SK-N-SH (cell line): Measurements from ENCODE around the gene TNRC6C. TPM values are rescaled to one million over a fixed set of nuclear protein-coding genes. Genes with fewer than 3 reads are reported as not detected.

Source experiments
- CTCF ChIA-PET: fragments of 300-600, 350-600 bp; formaldehyde crosslinking; extraction: SDS; loops from one replicate; lab custom pipeline; 2021; lab: Yijun Ruan, JAX
- POLR2A ChIA-PET: fragments of 350-600 bp; sonication (Branson Sonifier 250); formaldehyde crosslinking; extraction: SDS; loops from one replicate; lab custom pipeline; 2020; ENCODE audit warnings: antibody characterized with exemption, inconsistent platforms; lab: Yijun Ruan, JAX
- DNase-seq: peaks from one replicate; pipeline ENCODE4 v3.0.0; 2012
- H2AFZ ChIP-seq: fragments of 200-600 bp; sonication (generic); 2 replicates; pipeline ENCODE4 v1.8.1; 2016; ENCODE audit warnings: antibody characterized with exemption, mild to moderate bottlenecking, low read depth
- H3F3A ChIP-seq: fragments of 200-600 bp; sonication (generic); replicated peaks from 2 replicates; pipeline ENCODE3; 2016; ENCODE audit warnings: antibody characterized with exemption, mild to moderate bottlenecking; ENCODE audit not compliant: insufficient read depth
- H3K27ac ChIP-seq, 2 experiments: fragments of 200-500 bp in 1 of 2; fragments of 200-600 bp in 1 of 2; sonication (Bioruptor generic) in 1 of 2; sonication (generic), shearing (Covaris generic) in 1 of 2; 2 replicates each; pipeline versions ENCODE4 v1.5.1 to v1.6.1; 2014 to 2016; ENCODE audit warnings: low read depth in 2 of 2, inconsistent platforms in 1 of 2, low read length in 1 of 2, mild to moderate bottlenecking in 1 of 2, mixed read lengths in 1 of 2
- H3K27me3 ChIP-seq: fragments of 200-600 bp; sonication (generic), shearing (Covaris generic); 2 replicates; pipeline ENCODE4 v1.6.1; 2016; ENCODE audit warnings: mixed run types; ENCODE audit not compliant: insufficient read depth
- H3K36me3 ChIP-seq, 2 experiments: fragments of 200-500 bp in 1 of 2; fragments of 200-600 bp in 1 of 2; sonication (Bioruptor generic) in 1 of 2; sonication (generic) in 1 of 2; replicated peaks in 1 of 2; 2 replicates each; pipeline versions ENCODE3 to v1.5.1; 2014 to 2016; ENCODE audit warnings: low read length in 1 of 2, mild to moderate bottlenecking in 1 of 2; ENCODE audit not compliant: insufficient read depth in 2 of 2, control insufficient read depth in 1 of 2
- H3K4me1 ChIP-seq, 2 experiments: fragments of 200-500 bp in 1 of 2; fragments of 200-600 bp in 1 of 2; sonication (Bioruptor generic) in 1 of 2; sonication (generic), shearing (Covaris generic) in 1 of 2; 2 replicates each; pipeline versions ENCODE4 v1.5.1 to v1.6.1; 2014 to 2016; ENCODE audit warnings: low read depth in 1 of 2, low read length in 1 of 2, mixed run types in 1 of 2; ENCODE audit not compliant: insufficient read depth in 2 of 2, control insufficient read depth in 1 of 2
- H3K4me2 ChIP-seq: fragments of 200-600 bp; sonication (generic), shearing (Covaris generic); 2 replicates; pipeline ENCODE4 v1.6.1; 2017; ENCODE audit warnings: mixed run types
- H3K4me3 ChIP-seq, 2 experiments: fragments of 200-500 bp in 1 of 2; fragments of 200-600 bp in 1 of 2; sonication (Bioruptor generic) in 1 of 2; sonication (generic), shearing (Covaris generic) in 1 of 2; 2 replicates each; pipeline versions ENCODE4 v1.5.1 to v1.8.1; 2014 to 2016; ENCODE audit warnings: low read depth in 2 of 2, inconsistent platforms in 1 of 2, low read length in 1 of 2, mild to moderate bottlenecking in 1 of 2, mixed read lengths in 1 of 2, moderate library complexity in 1 of 2
- H3K79me2 ChIP-seq: fragments of 200-600 bp; sonication (generic); 2 replicates; pipeline ENCODE4 v1.8.1; 2017; ENCODE audit warnings: mild to moderate bottlenecking; ENCODE audit not compliant: insufficient read depth
- H3K9ac ChIP-seq: fragments of 200-600 bp; sonication (generic); 2 replicates; pipeline ENCODE4 v1.6.1; 2017; ENCODE audit warnings: mixed run types
- H3K9me2 ChIP-seq: fragments of 200-600 bp; sonication (generic); 2 replicates; pipeline ENCODE4 v1.6.1; 2017; ENCODE audit warnings: mixed run types
- H3K9me3 ChIP-seq: fragments of 200-600 bp; sonication (generic); 2 replicates; pipeline ENCODE4 v1.6.1; 2017; ENCODE audit warnings: mixed run types, mild to moderate bottlenecking, moderate library complexity
- H4K20me1 ChIP-seq: fragments of 200-600 bp; sonication (generic); 2 replicates; pipeline ENCODE4 v1.6.1; 2017; ENCODE audit warnings: mild to moderate bottlenecking, mixed run types; ENCODE audit not compliant: insufficient read depth
- CHD2 ChIP-seq: fragments of 150-350 bp; IDR thresholded peaks from 2 replicates; pipeline ENCODE4 v1.6.1; 2018; ENCODE audit warnings: low read length; ENCODE audit not compliant: partially characterized antibody
- FOXJ3 ChIP-seq: sonication (generic); formaldehyde crosslinking; IDR thresholded peaks from 2 replicates; pipeline ENCODE4 v1.5.1; 2020; ENCODE audit warnings: mild to moderate bottlenecking, missing genetic modification reagents
- MXI1 ChIP-seq: IDR thresholded peaks from 2 replicates; pipeline ENCODE4 v1.6.1; 2012; ENCODE audit warnings: mild to moderate bottlenecking, low read depth, low read length, improper control_type of control experiment
- POLR2AphosphoS5 ChIP-seq: IDR thresholded peaks from 2 replicates; pipeline ENCODE4 v1.6.1; 2012; ENCODE audit warnings: low read depth, low read length
- RAD21 ChIP-seq: IDR thresholded peaks from 2 replicates; pipeline ENCODE4 v1.6.1; 2012; ENCODE audit warnings: mild to moderate bottlenecking, low read length
- TCF12 ChIP-seq: IDR thresholded peaks from 2 replicates; pipeline ENCODE4 v1.4.0; 2012
- YY1 ChIP-seq: IDR thresholded peaks from 2 replicates; pipeline ENCODE4 v1.4.0; 2012; ENCODE audit warnings: low read depth, mild to moderate bottlenecking
- WGBS: methylation state at CpG from one replicate; pipeline ENCODE4 v1.1.6; 2017; ENCODE audit warnings: low lambda C conversion rate; 5-methylcytosine and 5-hydroxymethylcytosine counted together
- polyA plus RNA-seq, 3 experiments: library from polyadenylated mRNA; depleted of rRNA; stranded (reverse); fragments of >200 nt; gene quantifications; 2 replicates each; pipeline ENCODE4 v1.2.3, GENCODE V29; 2012
- TF ChIP-seq, protein P1 (sequence below): fragments of 200-600 bp; sonication (generic); IDR thresholded peaks from 2 replicates; pipeline ENCODE4 v1.6.1; 2017; ENCODE audit warnings: antibody characterized with exemption, mild to moderate bottlenecking, moderate library complexity
- TF ChIP-seq, protein P2 (sequence below): IDR thresholded peaks from 2 replicates; pipeline ENCODE4 v1.4.0; 2012; ENCODE audit warnings: low read depth
- TF ChIP-seq, protein P3 (sequence below): fragments of 150-350 bp; IDR thresholded peaks from 2 replicates; pipeline ENCODE4 v1.6.1; 2017; ENCODE audit warnings: antibody characterized with exemption, low read length, low read depth, borderline replicate concordance
- TF ChIP-seq, protein P4 (sequence below): IDR thresholded peaks from 2 replicates; pipeline ENCODE4 v1.4.0; 2012; ENCODE audit warnings: low read depth, borderline replicate concordance

Gene TNRC6C
- polyA plus RNA-seq, 1 of the 3 experiments (the other 2 are of a cell fraction): 2.2 TPM

DNA sequence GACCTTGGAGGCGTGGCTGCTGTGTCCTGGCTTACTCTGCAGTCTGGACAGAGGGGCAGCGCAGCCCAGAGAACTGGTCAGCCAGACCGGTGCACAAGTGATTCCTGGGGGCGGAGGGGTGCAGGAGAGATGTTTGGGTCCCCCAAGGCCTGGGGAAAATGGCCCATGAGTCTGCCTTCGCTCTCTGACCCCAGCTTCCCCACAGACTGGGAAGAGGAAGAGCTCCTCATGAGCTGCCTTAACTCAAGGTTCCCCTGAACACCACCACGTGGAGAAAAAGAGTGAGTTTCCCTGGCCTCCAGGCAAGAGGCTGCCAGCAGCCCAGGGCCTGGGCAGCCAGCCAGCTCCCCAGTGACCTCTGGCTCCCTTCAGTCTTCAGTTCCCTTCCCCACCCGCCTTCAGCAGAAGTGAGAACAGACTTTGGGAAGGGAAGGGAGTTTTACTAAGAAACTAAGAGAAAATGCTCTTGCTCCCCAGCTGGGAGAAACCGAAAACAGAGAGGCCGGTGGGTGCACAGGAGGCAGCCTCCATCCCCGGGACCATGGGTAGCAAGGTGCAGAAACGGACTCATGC is 185.7 kb downstream of the TNRC6C start (continued):
- TF ChIP-seq, protein P1, sequence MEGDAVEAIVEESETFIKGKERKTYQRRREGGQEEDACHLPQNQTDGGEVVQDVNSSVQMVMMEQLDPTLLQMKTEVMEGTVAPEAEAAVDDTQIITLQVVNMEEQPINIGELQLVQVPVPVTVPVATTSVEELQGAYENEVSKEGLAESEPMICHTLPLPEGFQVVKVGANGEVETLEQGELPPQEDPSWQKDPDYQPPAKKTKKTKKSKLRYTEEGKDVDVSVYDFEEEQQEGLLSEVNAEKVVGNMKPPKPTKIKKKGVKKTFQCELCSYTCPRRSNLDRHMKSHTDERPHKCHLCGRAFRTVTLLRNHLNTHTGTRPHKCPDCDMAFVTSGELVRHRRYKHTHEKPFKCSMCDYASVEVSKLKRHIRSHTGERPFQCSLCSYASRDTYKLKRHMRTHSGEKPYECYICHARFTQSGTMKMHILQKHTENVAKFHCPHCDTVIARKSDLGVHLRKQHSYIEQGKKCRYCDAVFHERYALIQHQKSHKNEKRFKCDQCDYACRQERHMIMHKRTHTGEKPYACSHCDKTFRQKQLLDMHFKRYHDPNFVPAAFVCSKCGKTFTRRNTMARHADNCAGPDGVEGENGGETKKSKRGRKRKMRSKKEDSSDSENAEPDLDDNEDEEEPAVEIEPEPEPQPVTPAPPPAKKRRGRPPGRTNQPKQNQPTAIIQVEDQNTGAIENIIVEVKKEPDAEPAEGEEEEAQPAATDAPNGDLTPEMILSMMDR: no peak; the same call in 1 of the 2 replicates
- TF ChIP-seq, protein P2, sequence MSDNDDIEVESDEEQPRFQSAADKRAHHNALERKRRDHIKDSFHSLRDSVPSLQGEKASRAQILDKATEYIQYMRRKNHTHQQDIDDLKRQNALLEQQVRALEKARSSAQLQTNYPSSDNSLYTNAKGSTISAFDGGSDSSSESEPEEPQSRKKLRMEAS: peak; percentile 90
- no peak for TF ChIP-seq FOXJ3 (CRISPR knock-in tag)

DNA sequence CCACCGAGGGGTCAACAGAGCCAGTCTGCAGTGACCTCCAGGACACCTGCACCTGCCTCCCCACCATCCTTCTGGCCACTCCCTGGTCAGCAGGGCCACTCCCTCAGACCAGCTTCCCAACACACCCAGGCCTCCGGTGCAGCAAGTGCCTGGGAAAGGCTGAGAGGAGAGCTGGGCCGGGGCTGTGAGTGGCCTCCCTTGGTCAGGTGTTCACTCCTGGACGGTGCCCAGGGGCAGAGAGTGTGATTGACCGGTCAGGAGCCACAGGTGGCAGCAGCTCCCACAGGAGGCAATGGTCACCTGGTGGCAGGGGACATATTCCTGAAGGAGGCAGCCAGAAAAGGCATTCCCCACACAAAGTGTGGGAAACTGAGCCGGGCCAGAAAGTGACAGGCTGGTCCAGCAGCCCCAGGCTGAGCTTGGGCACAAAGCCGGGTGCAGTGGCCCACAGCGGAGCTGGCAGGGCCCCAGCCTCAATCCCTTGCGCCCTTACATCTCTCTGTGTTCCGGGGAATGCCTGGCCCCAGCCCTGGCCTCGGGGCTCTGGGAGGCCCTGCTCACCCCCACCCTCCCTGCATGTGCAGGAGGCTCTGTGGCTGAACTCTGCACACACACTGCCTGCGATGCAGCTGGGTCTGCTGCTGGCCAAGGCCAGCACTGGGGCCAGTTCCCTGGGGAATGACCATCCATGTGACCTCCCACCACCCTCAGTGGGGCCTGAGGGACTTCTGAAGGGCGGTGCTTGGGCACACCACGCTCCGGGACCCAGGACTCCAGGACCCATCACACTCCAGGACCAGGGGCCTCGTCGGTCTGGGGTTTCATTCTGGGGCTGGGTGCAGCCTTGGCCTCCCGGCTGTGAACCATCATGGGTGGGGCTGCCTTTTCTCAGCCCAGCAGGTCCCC is 186.5 kb downstream of the TNRC6C start:
- ChIA-PET CTCF (interaction anchor here (0.8 to 2.6 kb wide), 11 partner anchors 9 to 216 kb away, joined by 3 to 16 read pairs (median 4); no protein-coding TSS in a partner anchor), POLR2A (interaction anchor here (0.9 kb wide), 1 partner anchor 19 kb away, joined by 3 read pairs; no protein-coding TSS in a partner anchor)
- TF ChIP-seq YY1: no peak
- TF ChIP-seq, protein P3, sequence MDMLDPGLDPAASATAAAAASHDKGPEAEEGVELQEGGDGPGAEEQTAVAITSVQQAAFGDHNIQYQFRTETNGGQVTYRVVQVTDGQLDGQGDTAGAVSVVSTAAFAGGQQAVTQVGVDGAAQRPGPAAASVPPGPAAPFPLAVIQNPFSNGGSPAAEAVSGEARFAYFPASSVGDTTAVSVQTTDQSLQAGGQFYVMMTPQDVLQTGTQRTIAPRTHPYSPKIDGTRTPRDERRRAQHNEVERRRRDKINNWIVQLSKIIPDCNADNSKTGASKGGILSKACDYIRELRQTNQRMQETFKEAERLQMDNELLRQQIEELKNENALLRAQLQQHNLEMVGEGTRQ: no peak
- no peak for TF ChIP-seq MXI1
- no peak for TF ChIP-seq CHD2
- TF ChIP-seq, protein P4, sequence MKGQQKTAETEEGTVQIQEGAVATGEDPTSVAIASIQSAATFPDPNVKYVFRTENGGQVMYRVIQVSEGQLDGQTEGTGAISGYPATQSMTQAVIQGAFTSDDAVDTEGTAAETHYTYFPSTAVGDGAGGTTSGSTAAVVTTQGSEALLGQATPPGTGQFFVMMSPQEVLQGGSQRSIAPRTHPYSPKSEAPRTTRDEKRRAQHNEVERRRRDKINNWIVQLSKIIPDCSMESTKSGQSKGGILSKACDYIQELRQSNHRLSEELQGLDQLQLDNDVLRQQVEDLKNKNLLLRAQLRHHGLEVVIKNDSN: no peak
- TF ChIP-seq TCF12: no peak
- TF ChIP-seq RAD21: no peak
- TF ChIP-seq POLR2AphosphoS5: no peak
- H2AFZ ChIP-seq: no peak overlapping the region
- no peaks in the 10 kb centered on the region for H3K27me3 ChIP-seq
- 81% methylated on average over 15 of the region's 18 CpGs for WGBS
- no peaks in the 10 kb centered on the region for H3K36me3 ChIP-seq
- no peak for DNase-seq
- H3K27ac ChIP-seq: no peak overlapping the region
- H3K4me2 ChIP-seq: peak overlapping the region; percentile 37; the same call in 1 of the 2 replicates
- no peaks in the 10 kb centered on the region for H3K9me2 ChIP-seq
- no peak overlapping the region for H3K9ac ChIP-seq
- H4K20me1 ChIP-seq: no peaks in the 10 kb centered on the region
- H3K9me3 ChIP-seq: no peaks in the 10 kb centered on the region
- H3K4me3 ChIP-seq: no peak overlapping the region
- H3K4me1 ChIP-seq: peaks cover 4 to 19% of the 10 kb centered on the region in 2 experiments; a peak in 2 of 4 replicates
- peaks cover 3% of the 10 kb centered on the region for H3F3A ChIP-seq
- no peaks in the 10 kb centered on the region for H3K79me2 ChIP-seq
